ENCODE data around the gene LIN54.

LIN54 gene

DNA sequence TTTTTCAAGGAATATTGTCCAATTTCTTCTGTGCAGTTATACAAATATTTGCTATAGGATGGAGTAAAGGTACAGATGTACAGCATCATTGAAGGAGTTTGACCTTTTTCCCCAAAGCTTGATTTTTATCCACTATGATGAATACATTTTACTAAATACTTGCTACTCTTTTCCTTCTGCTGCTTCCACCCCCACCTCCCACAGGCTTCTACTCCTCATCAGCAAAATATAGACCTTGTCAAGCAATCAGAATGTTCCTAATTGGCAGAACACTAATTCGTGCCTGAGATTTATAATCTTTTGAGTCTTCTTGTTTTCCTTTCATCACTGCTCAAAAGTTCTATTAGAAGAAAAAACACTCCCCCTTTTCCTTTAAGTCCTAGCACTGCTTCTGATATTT, 113.9 kb downstream of the LIN54 start:
- POLR2A ChIA-PET: no interaction called here
- CTCF ChIA-PET: interaction anchor here (1.0 to 1.2 kb wide), 3 partner anchors 115 to 141 kb away, joined by 3 to 4 read pairs (median 3); no protein-coding TSS in a partner anchor

GRCh38 chr4:82893942-82894341, 116.7 kb downstream of the LIN54 start:
- TF ChIP-seq, protein P1, sequence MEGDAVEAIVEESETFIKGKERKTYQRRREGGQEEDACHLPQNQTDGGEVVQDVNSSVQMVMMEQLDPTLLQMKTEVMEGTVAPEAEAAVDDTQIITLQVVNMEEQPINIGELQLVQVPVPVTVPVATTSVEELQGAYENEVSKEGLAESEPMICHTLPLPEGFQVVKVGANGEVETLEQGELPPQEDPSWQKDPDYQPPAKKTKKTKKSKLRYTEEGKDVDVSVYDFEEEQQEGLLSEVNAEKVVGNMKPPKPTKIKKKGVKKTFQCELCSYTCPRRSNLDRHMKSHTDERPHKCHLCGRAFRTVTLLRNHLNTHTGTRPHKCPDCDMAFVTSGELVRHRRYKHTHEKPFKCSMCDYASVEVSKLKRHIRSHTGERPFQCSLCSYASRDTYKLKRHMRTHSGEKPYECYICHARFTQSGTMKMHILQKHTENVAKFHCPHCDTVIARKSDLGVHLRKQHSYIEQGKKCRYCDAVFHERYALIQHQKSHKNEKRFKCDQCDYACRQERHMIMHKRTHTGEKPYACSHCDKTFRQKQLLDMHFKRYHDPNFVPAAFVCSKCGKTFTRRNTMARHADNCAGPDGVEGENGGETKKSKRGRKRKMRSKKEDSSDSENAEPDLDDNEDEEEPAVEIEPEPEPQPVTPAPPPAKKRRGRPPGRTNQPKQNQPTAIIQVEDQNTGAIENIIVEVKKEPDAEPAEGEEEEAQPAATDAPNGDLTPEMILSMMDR (IDR thresholded peaks at IDR 0.05; ENCODE audit: insufficient read depth, low read length, missing control alignments): no peak
- no peak for DNase-seq (ENCODE audit: low read depth, low spot score)
- H3K4me3 ChIP-seq (ENCODE audit: low read depth, low read length): no peak overlapping the region
- POLR2A ChIA-PET: interaction anchor here (0.5 kb wide), 1 partner anchor 101 kb away, joined by 3 read pairs; no protein-coding TSS in a partner anchor
- CTCF ChIA-PET: no interaction called here

More for the DNA sequence above, 113.9 kb downstream of the LIN54 start:
- H3K4me3 ChIP-seq (ENCODE audit: low read depth, low read length): no peak overlapping the region
- TF ChIP-seq, protein P1 (IDR thresholded peaks at IDR 0.05; ENCODE audit: insufficient read depth, low read length, missing control alignments): no peak
- no peak for DNase-seq (ENCODE audit: low read depth, low spot score)

- H3K4me3 ChIP-seq (ENCODE audit: low read depth, low read length): no peak overlapping the region
- TF ChIP-seq, protein P1 (IDR thresholded peaks at IDR 0.05; ENCODE audit: insufficient read depth, low read length, missing control alignments): no peak
- DNase-seq (ENCODE audit: low read depth, low spot score): no peak
- CTCF ChIA-PET: interaction anchor here (1.4 kb wide), 2 partner anchors 50 to 143 kb away, joined by 3 read pairs; partner anchors contain the start of gene COPS4
- POLR2A ChIA-PET: interaction anchor here (0.6 to 1.5 kb wide), 4 partner anchors 7 to 143 kb away, joined by 3 to 4 read pairs (median 4); partner anchors contain the start of genes COPS4 and THAP9
Measured at GRCh38 chr4:82892467-82892802, 118.2 kb downstream of the LIN54 start.

DNA sequence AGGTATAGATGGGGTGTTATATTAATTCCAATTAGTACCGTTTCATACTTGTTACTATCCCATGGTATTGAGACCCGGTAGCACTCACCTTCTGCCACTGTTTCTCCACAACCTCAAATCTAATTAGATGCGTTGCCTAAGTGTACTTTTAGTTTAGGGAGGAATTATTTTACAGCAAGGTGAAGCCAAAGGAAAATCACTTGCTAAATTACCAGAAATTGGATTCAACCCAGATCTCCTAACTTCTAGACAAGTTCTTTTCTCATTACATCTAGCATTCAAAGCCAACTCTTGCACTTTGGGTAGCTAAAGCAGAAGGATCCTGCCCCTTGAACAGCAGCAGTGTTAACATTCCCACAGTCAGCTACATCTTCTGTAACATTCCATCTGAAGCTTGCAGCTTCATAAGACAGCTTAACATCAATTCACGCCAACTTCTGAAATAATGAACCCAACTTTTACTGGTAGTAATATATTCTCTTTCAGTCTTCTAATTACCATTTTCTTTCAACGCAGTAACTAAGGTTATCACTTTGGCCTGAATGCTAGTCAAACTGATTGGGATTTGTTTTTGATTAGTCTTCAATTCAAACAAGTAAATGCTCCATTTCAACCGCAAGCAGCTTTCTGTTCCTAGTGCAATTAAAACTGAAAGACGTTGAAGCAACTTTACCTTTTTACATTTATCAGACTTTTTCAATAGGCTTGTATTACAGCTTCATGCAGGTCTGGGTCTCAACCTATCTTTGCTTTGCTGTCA, 118.7 kb downstream of the LIN54 start:
- ChIA-PET POLR2A (interaction anchor here (0.9 to 1.5 kb wide), 3 partner anchors 8 to 15 kb away, joined by 3 to 4 read pairs (median 4); partner anchors contain the start of gene THAP9), CTCF (interaction anchor here (1.4 kb wide), 2 partner anchors 49 to 143 kb away, joined by 3 read pairs; partner anchors contain the start of gene COPS4)
- TF ChIP-seq, protein P1 (IDR thresholded peaks at IDR 0.05; ENCODE audit: insufficient read depth, low read length, missing control alignments): no peak
- DNase-seq (ENCODE audit: low read depth, low spot score): no peak
- H3K4me3 ChIP-seq (ENCODE audit: low read depth, low read length): peak overlapping the region; percentile 89

DNA sequence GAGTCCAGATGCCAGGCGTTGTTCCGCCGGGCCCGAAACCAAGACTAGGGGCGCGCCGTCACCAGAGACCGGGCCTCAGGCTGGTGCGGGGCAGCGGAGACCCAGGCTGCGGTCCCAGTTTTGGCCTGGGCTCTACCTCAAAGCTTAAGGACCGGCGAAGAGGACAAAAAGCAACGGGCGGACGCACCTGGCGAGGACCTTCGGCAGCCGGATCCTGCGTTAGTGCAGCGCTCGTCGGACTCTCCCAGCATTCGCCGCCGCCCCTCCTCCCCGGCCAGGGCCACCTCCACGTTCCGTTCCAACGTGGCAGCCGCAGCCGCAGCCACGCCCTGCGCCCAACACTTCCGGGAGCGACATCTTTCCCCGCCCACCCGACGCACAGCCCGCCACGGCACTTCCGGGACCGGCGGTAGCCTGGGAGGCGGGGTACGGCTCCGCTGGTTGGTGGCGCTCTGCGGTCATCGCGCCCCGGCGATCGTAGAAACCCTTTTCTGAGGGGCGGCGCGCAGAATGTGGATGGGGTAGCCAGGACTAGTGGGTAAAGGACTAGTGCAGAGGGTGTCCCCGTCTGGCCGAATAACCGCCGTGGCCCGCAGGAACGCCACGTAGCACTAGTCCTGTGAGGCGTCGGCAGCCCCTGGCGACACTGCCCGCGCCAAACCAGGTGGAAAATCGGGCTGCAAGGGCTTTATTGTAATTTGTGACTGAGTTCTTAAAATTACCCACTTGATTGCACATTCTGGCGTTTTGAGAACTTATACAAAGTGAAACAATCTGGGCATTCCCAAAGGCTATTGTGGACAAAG, 119.5 kb downstream of the LIN54 start, which contains the start of gene SEC31A:
Gene SEC31A, minus strand, starts transcription at position 253 of the 806 bp plus-strand sequence. CDS start 9,217 bp downstream, outside the sequence.
- ChIA-PET POLR2A (interaction anchor here (1.0 to 1.5 kb wide), 2 partner anchors 9 to 10 kb away, joined by 4 read pairs; partner anchors contain the start of gene THAP9), CTCF (interaction anchor here (1.4 kb wide), 1 partner anchor 49 kb away, joined by 3 read pairs; no protein-coding TSS in a partner anchor)

More for the DNA sequence above, 119.5 kb downstream of the LIN54 start, which contains the start of gene SEC31A:
- peak; percentile 60 for DNase-seq (ENCODE audit: low read depth, low spot score)
- TF ChIP-seq, protein P1 (IDR thresholded peaks at IDR 0.05; ENCODE audit: insufficient read depth, low read length, missing control alignments): no peak
- H3K4me3 ChIP-seq (ENCODE audit: low read depth, low read length): peak within 1 kb of the TSS; percentile 89
